ENCODE measurements around the gene TSPEAR. TPM values are rescaled to one million over a fixed set of nuclear protein-coding genes. Genes with fewer than 3 reads are reported as not detected.

Gene TSPEAR
- total and polyA plus RNA-seq, 9 of the 15 experiments (the other 6 are each of a cell fraction or from before 2014, with no cell fraction given) = not detected

DNA sequence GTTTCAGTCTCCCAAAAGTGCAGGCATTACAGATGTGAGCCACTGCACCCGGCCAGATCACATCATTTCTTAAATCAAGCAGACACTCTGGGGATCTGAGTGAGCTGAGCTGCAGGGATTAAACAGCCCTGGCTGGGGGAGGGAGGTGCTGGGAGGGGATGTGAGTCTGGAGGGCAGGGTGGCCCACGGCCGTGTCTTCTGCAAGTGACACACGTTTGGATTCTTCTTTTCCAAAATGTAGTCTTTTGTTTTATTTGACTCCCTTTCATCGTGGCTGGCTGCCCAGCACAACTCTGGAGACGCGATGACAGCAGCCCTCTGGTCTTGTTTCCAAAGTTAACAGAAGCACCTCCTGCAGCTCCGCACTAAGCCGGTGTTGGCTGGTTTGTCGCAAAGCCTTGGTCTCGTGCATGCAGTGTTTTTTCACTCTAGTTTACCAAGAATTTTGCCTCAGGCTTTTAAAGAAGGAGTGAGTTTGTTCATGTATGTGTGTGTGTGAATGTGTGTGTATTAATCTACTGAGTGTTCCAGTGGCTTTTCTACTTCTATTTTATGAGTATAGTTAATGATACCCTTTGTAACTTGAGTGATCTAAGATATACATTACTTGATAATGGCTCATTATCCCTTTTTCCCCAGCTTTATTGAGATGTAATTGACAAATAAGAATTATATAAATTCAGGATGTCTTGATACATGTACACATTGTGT is 128.1 kb downstream of the TSPEAR start:
- Histone ChIP-seq H3K36me3 (ENCODE audit: control insufficient read depth, insufficient read depth, low read length) (no peaks in the 10 kb centered on the region), H3K27ac (ENCODE audit: extremely low read depth, low read depth, low read length) (no peak overlapping the region), H3K4me3 (no peak overlapping the region), H3K4me2 (ENCODE audit: insufficient read depth, low read length) (no peak overlapping the region), H3K79me2 (ENCODE audit: control insufficient read depth, insufficient read depth, low read length) (no peaks in the 10 kb centered on the region), H3K9ac (ENCODE audit: insufficient read depth in 1 of 2, low read depth in 2 of 2, low read length in 2 of 2) (no peak overlapping the region), H2AFZ (ENCODE audit: low read depth, low read length) (no peak overlapping the region), H3K27me3 (ENCODE audit: control insufficient read depth in 2 of 2, insufficient read depth in 2 of 2, low read length in 2 of 2) (peaks cover 0 to 6% of the 10 kb centered on the region in 2 experiments; a peak in 1 of 5 replicates), H3K9me3 (replicated peaks; ENCODE audit: control insufficient read depth, insufficient read depth, low read depth, low read length) (peaks cover 3% of the 10 kb centered on the region; the same call in 1 of the 2 replicates), H4K20me1 (replicated peaks; ENCODE audit: control insufficient read depth, insufficient read depth, low read length) (no peaks in the 10 kb centered on the region), H3K9me1 (ENCODE audit: control insufficient read depth, insufficient read depth, low read length) (no peaks in the 10 kb centered on the region), H3K4me1 (replicated peaks in 1 of 2; ENCODE audit: control insufficient read depth in 2 of 2, insufficient read depth in 2 of 2, low read length in 2 of 2) (no peaks in the 10 kb centered on the region; a peak in 2 of 5 replicates)
- intact Hi-C loops (cut with micrococcal nuclease) = no loop called here
- CTCF ChIA-PET (ENCODE audit: low intra/inter-chr PET ratio) = no interaction called here
- no peak for ATAC-seq
- BruUV-seq (replicated peaks) = no TSS peak
- WGBS (ENCODE audit: insufficient coverage, low coverage, missing lambda C conversion rate) = 17% methylated on average over 11 of the region's 11 CpGs
- no peak for DNase-seq (ENCODE audit: extremely low read depth in 1 of 4, low spot score in 3 of 4)
- in situ Hi-C loops (cut with MboI) = no loop called here
- POLR2A ChIA-PET = interaction anchor here (0.8 to 1.6 kb wide), 2 partner anchors 13 to 95 kb away, joined by 3 to 4 read pairs; no protein-coding TSS in a partner anchor
- FAIRE-seq = peak; percentile 29
- TF ChIP-seq SIRT6 (IDR thresholded peaks at IDR 0.05; ENCODE audit: low read depth, low read length) = no peak
- peak; percentile 31; the same call in 1 of the 2 replicates for TF ChIP-seq BHLHE40 (IDR thresholded peaks at IDR 0.05; ENCODE audit: low read length)
- TF ChIP-seq, protein P1, sequence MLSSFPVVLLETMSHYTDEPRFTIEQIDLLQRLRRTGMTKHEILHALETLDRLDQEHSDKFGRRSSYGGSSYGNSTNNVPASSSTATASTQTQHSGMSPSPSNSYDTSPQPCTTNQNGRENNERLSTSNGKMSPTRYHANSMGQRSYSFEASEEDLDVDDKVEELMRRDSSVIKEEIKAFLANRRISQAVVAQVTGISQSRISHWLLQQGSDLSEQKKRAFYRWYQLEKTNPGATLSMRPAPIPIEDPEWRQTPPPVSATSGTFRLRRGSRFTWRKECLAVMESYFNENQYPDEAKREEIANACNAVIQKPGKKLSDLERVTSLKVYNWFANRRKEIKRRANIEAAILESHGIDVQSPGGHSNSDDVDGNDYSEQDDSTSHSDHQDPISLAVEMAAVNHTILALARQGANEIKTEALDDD (IDR thresholded peaks at IDR 0.05) = no peak
- TF ChIP-seq, protein P2, sequence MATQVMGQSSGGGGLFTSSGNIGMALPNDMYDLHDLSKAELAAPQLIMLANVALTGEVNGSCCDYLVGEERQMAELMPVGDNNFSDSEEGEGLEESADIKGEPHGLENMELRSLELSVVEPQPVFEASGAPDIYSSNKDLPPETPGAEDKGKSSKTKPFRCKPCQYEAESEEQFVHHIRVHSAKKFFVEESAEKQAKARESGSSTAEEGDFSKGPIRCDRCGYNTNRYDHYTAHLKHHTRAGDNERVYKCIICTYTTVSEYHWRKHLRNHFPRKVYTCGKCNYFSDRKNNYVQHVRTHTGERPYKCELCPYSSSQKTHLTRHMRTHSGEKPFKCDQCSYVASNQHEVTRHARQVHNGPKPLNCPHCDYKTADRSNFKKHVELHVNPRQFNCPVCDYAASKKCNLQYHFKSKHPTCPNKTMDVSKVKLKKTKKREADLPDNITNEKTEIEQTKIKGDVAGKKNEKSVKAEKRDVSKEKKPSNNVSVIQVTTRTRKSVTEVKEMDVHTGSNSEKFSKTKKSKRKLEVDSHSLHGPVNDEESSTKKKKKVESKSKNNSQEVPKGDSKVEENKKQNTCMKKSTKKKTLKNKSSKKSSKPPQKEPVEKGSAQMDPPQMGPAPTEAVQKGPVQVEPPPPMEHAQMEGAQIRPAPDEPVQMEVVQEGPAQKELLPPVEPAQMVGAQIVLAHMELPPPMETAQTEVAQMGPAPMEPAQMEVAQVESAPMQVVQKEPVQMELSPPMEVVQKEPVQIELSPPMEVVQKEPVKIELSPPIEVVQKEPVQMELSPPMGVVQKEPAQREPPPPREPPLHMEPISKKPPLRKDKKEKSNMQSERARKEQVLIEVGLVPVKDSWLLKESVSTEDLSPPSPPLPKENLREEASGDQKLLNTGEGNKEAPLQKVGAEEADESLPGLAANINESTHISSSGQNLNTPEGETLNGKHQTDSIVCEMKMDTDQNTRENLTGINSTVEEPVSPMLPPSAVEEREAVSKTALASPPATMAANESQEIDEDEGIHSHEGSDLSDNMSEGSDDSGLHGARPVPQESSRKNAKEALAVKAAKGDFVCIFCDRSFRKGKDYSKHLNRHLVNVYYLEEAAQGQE (IDR thresholded peaks at IDR 0.05; ENCODE audit: borderline replicate concordance) = peak; percentile 61
- TF ChIP-seq, protein P2 (CRISPR knock-in tag; IDR thresholded peaks at IDR 0.05; ENCODE audit: low read depth) = no peak
- no peak for TF ChIP-seq NFRKB (IDR thresholded peaks at IDR 0.05; ENCODE audit: low read depth)
- no peak for TF ChIP-seq ZNF384 (IDR thresholded peaks at IDR 0.05; ENCODE audit: low read depth, low read length)
- TF ChIP-seq SAFB (IDR thresholded peaks at IDR 0.05; ENCODE audit: borderline replicate concordance, low read depth, low read length) = no peak
- TF ChIP-seq, protein P3, sequence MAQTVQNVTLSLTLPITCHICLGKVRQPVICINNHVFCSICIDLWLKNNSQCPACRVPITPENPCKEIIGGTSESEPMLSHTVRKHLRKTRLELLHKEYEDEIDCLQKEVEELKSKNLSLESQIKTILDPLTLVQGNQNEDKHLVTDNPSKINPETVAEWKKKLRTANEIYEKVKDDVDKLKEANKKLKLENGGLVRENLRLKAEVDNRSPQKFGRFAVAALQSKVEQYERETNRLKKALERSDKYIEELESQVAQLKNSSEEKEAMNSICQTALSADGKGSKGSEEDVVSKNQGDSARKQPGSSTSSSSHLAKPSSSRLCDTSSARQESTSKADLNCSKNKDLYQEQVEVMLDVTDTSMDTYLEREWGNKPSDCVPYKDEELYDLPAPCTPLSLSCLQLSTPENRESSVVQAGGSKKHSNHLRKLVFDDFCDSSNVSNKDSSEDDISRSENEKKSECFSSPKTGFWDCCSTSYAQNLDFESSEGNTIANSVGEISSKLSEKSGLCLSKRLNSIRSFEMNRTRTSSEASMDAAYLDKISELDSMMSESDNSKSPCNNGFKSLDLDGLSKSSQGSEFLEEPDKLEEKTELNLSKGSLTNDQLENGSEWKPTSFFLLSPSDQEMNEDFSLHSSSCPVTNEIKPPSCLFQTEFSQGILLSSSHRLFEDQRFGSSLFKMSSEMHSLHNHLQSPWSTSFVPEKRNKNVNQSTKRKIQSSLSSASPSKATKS (CRISPR knock-in tag; IDR thresholded peaks at IDR 0.05) = no peak
- no peak for TF ChIP-seq ZNF121 (CRISPR knock-in tag; conservative IDR thresholded peaks at IDR 0.05)
- TF ChIP-seq POU5F1 (IDR thresholded peaks at IDR 0.05; ENCODE audit: borderline replicate concordance, low read depth, low read length, partially characterized antibody) = no peak
